ENCODE measurements around the gene IL37.

IL37 gene

DNA sequence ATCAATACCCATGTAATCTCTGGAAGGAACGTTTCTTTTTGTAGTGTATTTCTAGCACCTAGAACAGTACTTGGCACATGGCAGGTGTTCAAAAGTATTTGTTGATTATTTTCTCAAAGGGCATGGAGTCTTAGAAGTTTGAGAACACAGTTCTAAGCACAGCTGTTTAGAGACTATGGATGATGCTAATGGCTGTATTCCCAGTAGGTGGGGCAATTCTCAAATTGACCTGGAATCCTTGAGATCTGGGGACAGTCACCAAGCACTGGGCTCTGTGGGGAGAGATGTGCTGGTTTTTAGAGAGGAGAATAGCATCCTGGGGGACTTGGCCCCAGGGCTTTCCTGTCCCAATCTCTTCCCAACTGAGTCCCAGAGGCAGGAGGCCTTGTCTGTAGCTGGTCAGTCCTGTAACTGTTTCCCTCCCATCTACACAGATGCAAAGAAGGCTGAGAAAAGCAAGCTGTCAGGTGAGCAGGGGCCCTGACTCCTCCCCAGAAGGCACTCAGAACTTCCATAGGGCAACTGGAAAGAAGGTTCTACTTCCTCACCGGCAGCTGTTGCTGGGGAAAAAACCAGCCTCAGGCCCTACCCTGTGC, 49.4 kb downstream of the IL37 start:
- no peak for DNase-seq (ENCODE audit: low spot score)

DNA sequence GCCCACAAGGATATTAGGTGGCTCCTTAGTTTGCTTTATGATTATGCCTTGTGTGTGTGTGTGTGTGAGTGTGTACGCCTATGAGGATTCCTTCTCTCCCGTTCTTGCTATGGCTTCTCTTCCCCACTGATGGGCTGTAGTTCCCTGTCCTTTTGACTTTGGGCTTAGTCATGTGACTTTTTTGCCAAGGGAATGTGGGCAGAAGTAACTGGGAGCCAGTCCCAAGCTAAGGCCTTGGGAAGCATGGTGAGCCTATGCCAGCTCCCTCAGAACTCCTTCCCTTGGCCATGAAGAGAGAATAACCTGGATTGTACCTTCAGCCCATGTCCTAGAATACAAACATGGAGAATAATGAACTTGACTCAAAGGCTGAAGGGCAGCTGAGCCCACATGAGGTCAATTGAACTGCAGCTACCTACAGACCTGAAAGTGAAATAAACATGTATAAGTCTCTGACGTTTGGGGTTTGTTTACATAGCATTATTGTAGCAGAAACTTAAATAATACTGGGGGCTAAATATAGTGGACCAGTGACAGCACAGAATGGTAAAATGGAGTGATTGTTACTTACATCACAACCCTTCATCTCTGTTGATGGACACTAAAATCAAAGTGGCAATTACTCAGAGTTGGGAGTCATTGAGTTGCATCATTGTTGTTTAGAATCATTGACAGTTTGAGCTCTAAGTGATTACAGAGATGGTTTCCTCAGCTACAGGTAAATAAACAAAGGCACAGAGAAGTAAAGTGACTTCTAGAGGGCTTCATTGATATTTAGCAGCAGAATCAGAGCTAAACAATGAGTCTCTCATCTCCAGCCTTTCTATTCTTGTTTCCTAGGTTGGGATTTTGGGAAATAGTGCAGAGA, 51.6 kb downstream of the IL37 start:
- DNase-seq (ENCODE audit: low spot score), result no peak

DNA sequence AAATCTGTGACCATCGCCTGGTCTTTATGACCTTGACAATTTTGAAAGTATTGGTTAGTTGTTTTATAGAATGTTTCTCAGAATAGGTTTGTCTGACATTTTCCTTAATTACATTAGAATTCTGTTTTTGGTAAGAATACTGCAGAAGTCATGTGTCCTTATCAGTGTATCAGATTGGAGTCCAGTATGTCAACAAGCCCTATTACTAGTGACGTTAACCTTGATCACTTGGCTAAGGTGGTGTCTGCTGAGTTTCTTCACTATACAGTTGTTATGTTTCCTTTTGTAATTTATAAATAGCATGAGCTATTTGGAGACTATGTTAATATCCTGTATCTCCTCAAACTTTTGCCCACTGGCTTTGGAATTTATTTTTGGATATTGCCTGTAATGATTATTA, 56.1 kb downstream of the IL37 start:
- DNase-seq (ENCODE audit: low spot score), result no peak
